GM18907 (cell line): ENCODE measurements around the gene NEU2.
"Not testable (repeated sequence)": the region's sequence is repeated elsewhere in the genome, so short reads cannot be mapped to it uniquely, and the experiment has no call there.

Experiments used
- ATAC-seq: cut with Tn5 transposase; IDR thresholded peaks from one replicate; pipeline ENCODE4 v1.9.1; 2021; ENCODE audit warnings: mild to moderate bottlenecking, moderate library complexity; ENCODE audit not compliant: unreplicated experiment

Gene NEU2

DNA sequence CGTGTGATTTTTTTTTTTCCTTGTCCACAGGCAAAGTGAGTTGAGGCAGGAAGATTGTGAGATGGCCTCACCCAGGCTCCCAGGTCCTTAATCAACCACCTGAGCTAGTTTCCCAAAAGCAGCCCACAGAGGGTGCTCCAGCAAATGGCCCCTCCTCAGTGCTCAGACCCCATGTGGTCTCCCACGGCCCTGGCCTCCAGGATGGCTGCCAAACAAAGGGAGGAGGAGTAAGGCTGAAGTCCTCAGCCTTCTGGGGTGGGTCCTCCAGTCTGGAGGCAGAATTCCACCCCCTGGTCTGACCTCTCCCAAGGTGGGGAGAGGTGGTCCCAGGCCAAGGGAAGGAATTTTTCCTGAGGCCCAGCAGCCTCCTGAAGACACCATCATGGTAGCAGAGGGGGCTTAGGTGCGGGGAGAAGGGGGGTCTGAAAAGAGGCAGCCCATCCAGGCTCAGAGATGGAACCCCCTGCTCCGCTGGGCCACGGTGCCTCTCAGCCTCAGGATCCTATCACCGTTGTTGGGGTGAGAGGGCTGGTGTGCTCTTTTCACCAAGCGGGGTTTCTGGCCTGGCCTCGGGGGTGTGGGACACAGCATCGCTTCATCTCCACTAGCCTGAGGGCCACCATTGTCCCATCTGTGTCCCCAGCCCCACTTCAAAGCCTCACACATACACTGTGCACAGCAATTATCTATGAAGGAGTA lies 21.8 kb upstream of the NEU2 start:
- ATAC-seq: no peak

- ATAC-seq: no peak
These were observed 21.2 kb upstream of the NEU2 start for GRCh38 chr2:233011268-233011650.

GRCh38 chr2:233011702-233012131 lies 20.8 kb upstream of the NEU2 start:
- no peak for ATAC-seq

DNA sequence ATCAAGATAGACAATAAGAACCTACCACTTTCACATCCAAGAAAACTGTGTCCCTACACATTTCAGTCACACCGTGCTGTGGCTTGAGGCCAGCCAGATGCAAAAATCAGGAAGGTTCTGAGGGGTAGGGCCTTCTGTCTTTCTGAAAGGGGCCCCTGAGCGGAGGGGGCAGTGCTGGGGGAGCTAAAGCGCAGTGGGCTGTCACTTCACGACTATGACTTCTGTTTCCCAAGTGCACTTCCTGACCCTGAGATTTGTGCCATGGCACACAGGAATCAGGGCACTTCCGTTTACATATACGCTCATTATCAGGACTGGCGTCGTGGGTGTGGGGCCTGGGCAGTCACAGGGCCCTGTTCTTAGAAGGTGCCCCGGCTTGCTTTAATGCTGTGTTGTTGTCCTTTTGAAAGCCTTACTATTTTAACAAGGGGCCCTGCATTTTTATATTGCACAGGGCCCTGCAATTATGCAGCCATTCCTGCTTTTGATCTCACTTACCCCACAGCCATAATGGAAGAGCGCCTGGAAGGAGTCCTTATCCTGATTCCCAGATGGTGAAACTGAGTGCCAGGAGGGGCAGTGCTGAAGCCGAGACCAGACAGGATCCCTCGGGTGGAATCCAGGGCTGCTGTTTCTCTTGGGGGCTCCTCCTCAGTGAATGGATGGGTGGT lies 20.0 kb upstream of the NEU2 start:
- no peak for ATAC-seq

- ATAC-seq: no peak
These were observed 19.4 kb upstream of the NEU2 start, which contains the start of gene NGEF for GRCh38 chr2:233013027-233013461. NGEF (minus strand) TSS chr2:233013256; CDS start chr2:232974890, 38,366 bp downstream.

GRCh38 chr2:233013650-233014049 lies 18.8 kb upstream of the NEU2 start:
- no peak for ATAC-seq

DNA sequence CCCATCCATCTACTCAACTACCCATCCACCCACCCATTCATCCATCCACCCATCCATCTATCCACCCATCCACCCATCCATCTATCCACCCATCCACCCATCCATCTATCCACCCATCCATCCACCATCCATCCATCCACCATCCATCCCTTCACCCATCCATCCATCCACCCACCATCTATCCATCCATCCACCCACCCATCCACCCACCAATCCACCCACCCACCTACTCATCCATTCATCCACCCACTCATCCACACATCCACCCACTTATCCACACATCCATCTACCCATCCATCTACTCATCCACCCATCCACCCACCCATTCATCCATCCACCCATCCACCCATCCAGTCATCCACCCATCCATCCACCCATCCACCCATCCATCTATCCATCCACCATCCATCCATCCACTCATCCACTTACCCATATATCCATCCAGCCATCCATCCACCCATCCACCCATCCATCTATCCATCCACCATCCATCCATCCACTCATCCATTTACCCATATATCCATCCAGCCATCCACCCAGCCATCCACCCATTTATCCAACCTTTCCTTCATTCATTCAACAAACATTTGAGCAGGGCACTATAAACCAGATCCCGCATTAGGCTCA lies 17.3 kb upstream of the NEU2 start:
- ATAC-seq: no peak

DNA sequence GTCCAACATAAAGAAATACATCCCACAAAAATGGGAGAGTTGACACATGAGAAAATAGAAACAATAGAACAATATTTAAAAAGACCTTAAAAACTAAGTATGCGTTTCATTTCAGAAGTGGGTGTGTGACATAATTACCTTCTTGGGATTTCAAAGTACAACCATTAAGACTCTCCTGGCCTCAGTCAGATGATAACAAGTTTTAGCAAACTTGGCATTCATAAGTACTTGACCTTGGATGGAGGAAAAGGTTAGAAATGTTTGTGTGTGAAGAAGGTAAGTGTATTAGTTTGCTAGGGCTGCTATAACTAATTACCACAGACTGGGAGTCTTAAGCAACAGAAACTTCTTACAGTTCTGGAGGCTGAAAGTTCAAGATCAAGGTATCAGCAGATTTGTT lies 14.5 kb upstream of the NEU2 start:
- ATAC-seq: no peak

- not testable (repeated sequence) for ATAC-seq
These were observed 12.9 kb upstream of the NEU2 start for GRCh38 chr2:233019610-233020009.

- ATAC-seq: no peak
These were observed 12.0 kb upstream of the NEU2 start for GRCh38 chr2:233020454-233020853.

- ATAC-seq: no peak
These were observed 10.7 kb upstream of the NEU2 start for GRCh38 chr2:233021771-233022170.

DNA sequence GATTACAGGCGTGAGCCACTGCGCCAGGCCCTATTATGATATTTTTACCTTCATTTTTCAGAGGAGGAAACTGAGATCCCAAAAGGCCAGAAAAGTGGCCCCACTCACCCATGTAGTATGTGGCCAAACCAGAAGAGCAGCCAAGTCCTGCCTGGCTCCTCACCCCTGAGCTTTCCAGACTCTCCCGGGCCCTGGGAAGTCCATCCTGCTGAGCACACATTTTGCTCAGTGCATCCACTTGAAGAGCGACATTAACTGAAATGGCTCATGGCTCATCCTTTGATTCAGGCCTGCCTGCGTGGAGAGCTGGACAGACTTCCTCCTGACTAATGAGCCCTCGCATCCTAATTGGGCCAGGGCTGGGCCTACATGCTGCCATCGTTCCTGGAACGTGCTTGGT lies 9.9 kb upstream of the NEU2 start:
- ATAC-seq: no peak

GRCh38 chr2:233023007-233023760 lies 9.3 kb upstream of the NEU2 start:
- ATAC-seq: no peak

DNA sequence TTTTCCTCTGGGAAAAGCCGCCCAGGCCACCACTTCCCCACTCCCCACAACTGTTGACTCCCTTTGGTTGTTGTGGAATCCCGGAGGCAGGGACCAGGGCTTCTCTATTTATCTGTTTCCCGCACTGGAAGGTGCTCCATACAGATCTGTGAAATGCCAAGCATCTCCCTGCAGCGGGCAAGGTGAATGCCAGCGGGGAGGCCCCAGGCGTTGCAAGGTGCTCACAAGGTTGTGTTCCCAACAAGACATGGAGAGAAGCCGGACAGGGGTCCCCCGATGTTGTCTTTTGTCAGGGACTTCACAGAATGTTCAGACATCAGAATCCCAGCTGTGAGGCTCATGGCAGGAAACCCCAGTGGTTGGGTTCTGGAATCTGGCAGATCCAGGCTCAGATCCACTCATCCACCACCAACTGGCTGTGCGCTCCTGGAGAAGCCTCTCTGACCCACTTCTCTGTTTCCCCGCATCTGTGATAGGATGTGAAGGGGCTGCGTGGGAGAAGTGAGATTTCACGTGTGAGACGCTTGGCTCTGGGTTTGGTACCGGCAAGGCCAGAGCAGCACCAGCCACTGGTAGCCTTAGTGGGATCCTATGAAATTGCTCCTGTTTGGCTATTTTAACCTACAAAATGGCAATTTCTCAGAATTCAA lies 8.6 kb upstream of the NEU2 start:
- ATAC-seq: no peak

DNA sequence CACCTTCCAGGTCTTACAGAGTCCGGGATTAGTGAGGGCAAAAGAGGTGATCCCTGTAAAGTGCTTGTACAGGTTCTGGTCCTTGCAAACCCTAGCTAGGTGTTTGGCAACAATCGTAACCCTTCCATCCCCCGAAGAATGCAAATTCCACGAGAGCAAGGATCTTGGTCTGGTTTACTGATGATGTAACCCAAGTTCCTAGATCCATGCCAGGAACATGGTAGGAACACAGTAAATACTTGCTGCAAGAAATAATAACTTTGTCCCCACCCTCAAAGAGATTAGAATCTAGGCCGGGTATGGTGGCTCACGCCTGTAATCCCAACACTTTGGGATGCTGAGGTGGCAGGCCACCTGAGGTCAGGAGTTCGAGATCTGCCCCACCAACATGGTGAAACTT lies 6.8 kb upstream of the NEU2 start:
- ATAC-seq: no peak

- ATAC-seq: no peak
These were observed 6.2 kb upstream of the NEU2 start for GRCh38 chr2:233026198-233026813.

DNA sequence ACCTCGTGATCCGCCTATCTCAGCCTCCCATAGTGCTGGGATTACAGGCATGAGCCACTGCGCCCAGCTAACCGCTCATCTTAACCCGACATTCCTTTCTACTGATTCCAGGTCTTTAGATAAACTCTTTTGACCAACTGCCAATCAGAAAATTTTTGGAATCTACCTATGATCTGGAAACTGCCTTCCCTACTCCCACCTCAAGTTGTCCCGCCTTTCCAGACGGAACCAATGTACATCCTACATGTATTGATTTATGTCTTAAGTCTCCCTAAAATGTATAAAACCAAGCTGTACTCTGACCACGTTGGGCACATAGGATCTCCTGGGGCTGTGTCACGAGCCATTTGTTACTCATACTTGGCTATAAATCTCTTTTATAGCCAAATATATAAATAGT lies 3.2 kb upstream of the NEU2 start:
- ATAC-seq: no peak

DNA sequence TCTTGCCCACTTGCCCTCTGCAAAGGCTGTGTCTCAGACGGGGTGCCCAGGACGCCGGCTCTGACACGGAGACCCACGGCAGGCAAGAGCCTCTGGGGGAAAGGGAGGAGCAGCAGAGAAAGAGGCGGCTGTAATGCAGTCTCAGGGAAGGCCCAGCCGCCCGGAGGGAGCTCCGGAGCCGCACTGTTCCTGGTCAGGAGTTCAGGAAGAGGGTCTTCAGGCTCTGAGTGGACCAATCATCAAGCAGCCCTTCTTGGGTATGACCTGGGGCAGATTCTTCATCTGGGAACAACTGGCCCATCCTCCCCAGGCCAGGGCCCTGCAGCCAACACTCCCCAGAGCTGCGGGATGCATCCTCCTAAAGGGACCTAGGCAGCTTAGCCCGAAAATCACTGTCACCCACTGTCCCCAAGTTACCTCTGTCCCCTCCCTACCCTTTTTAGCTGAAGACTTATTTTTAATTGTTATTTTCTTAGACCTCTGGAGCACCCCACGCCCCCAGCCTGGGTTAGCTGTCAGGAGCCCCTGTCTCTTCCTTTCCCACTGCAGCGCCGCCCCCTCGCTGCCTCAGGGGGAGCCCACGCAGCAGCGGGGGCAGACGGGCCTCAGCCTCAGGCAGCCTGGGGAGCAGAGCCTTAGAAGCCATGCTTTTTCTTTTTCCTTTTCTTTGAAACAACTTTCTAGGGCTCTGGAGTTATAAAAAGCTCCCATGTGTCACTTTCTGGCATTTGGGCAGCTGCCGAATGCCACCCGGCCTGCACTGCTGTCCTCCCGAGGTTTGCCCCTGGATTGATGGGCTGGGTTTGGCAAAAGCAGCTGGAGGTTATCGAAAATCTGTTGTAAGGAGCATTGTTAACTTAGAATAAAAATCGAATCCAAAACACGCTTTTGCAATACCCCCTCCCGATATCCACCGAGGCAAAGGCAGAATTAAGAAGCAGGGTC lies 644 bp upstream of the NEU2 start:
- ATAC-seq: no peak

DNA sequence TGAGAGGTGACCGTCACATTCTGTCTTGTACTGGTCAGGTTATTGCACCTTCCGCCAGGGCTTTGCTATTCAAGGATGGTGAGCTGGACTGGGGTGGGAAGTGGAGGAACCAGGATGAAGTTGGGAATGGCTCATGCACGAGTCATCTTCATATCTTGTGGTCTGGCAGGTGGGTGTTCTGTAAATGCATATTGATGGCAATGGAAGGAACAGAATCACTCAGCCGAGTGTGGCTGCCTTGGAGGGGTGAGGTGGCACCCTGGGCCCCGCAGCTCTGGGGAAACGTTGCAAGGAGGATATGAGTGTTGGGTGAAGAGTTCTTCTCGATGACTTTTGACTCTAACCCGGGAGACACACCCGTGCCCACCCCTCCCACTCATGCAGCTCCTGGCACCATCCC lies 1.2 kb downstream of the NEU2 start:
- ATAC-seq: no peak
